Measurements from ENCODE around the gene FZR1. TPM values are rescaled to one million over a fixed set of nuclear protein-coding genes. Genes with fewer than 3 reads are reported as not detected.

Gene FZR1
- total and polyA plus RNA-seq, 9 of the 15 experiments (the other 6 are each of a cell fraction or from before 2014, with no cell fraction given) = 0.18 to 48.0 (median 22.2) TPM

GRCh38 chr19:3556423-3556977, 50.4 kb downstream of the FZR1 start (continued):
- TF ChIP-seq RCOR1 (IDR thresholded peaks at IDR 0.05; ENCODE audit: borderline replicate concordance in 1 of 2, low read depth in 2 of 2, low read length in 2 of 2) (no peak), CCAR2 (IDR thresholded peaks at IDR 0.05; ENCODE audit: low read depth, low read length) (no peak), ILF3 (IDR thresholded peaks at IDR 0.05; ENCODE audit: borderline replicate concordance) (no peak), TRIM24 (IDR thresholded peaks at IDR 0.05) (no peak), ZEB2 (IDR thresholded peaks at IDR 0.05) (no peak), MXI1 (IDR thresholded peaks at IDR 0.05; ENCODE audit: low read depth, low read length) (no peak), GATA2 (CRISPR knock-in tag; IDR thresholded peaks at IDR 0.05) (no peak; the same call in 1 of the 2 replicates), E2F8 (IDR thresholded peaks at IDR 0.05; ENCODE audit: low read depth, partially characterized antibody) (no peak), BCOR (IDR thresholded peaks at IDR 0.05) (peak; percentile 29; the same call in 1 of the 2 replicates), RBM39 (optimal IDR thresholded peaks at IDR 0.05; ENCODE audit: low read depth, low read length) (no peak), E2F4 (CRISPR knock-in tag; IDR thresholded peaks at IDR 0.05; ENCODE audit: low read depth) (0 out of 2 replicates have a peak, but pooled peaks have one; percentile 23), MCM5 (IDR thresholded peaks at IDR 0.05; ENCODE audit: low read depth) (no peak), NEUROD1 (IDR thresholded peaks at IDR 0.05; ENCODE audit: borderline replicate concordance, low read depth, low read length, partially characterized antibody) (no peak), NFYB (IDR thresholded peaks at IDR 0.05; ENCODE audit: extremely low read depth, insufficient read length) (no peak), ZNF75A (CRISPR knock-in tag; IDR thresholded peaks at IDR 0.05) (no peak), POLR2B (IDR thresholded peaks at IDR 0.05; ENCODE audit: low read depth, partially characterized antibody) (no peak), NCOA6 (IDR thresholded peaks at IDR 0.05) (no peak), TAF1 (IDR thresholded peaks at IDR 0.05; ENCODE audit: control insufficient read depth, extremely low read depth, insufficient read depth, low read length, severe bottlenecking) (no peak), PPARD (CRISPR knock-in tag; IDR thresholded peaks at IDR 0.05) (no peak), ZNF644 (tag; IDR thresholded peaks at IDR 0.05; ENCODE audit: low read depth) (no peak), FOXK1 (CRISPR knock-in tag; IDR thresholded peaks at IDR 0.05; ENCODE audit: borderline replicate concordance) (no peak), TAF9B (IDR thresholded peaks at IDR 0.05; ENCODE audit: partially characterized antibody) (no peak), HSF4 (CRISPR knock-in tag; IDR thresholded peaks at IDR 0.05; ENCODE audit: borderline replicate concordance) (no peak), POLR2H (tag; IDR thresholded peaks at IDR 0.05; ENCODE audit: low read depth) (no peak)
- TF ChIP-seq, protein P1, sequence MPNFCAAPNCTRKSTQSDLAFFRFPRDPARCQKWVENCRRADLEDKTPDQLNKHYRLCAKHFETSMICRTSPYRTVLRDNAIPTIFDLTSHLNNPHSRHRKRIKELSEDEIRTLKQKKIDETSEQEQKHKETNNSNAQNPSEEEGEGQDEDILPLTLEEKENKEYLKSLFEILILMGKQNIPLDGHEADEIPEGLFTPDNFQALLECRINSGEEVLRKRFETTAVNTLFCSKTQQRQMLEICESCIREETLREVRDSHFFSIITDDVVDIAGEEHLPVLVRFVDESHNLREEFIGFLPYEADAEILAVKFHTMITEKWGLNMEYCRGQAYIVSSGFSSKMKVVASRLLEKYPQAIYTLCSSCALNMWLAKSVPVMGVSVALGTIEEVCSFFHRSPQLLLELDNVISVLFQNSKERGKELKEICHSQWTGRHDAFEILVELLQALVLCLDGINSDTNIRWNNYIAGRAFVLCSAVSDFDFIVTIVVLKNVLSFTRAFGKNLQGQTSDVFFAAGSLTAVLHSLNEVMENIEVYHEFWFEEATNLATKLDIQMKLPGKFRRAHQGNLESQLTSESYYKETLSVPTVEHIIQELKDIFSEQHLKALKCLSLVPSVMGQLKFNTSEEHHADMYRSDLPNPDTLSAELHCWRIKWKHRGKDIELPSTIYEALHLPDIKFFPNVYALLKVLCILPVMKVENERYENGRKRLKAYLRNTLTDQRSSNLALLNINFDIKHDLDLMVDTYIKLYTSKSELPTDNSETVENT (CRISPR knock-in tag; IDR thresholded peaks at IDR 0.05) = no peak
